ENCODE measurements around the gene TAAR2. TPM values are rescaled to one million over a fixed set of nuclear protein-coding genes. Genes with fewer than 3 reads are reported as not detected.

The TAAR2 gene
- total RNA-seq, 1 donor from 2014 or later, result not detected

DNA sequence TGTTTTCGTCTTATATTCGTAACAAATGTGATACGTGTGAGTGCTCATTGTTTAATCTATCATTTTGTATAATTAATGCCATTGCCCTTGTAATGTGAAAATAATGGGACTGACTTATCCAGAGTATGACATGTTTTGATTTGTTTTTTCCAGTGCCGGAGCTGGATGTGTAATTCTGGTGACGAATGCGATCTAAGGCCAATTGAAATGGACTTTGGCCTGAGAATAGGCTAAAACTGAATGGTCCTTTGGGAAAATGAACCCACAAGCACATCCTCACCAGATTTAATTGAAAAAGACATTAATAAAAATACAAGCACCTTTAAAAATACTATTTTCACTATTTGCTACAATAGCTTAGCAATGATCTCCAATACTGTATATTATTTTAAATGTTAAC, 27.9 kb downstream of the TAAR2 start:
- Histone ChIP-seq H3K27me3 (no peaks in the 10 kb centered on the region), H3K4me3 (no peak overlapping the region), H3K27ac (no peak overlapping the region), H3K4me1 (no peaks in the 10 kb centered on the region), H3K36me3 (no peaks in the 10 kb centered on the region), H3K9me3 (no peaks in the 10 kb centered on the region)
- TF ChIP-seq, protein P1, sequence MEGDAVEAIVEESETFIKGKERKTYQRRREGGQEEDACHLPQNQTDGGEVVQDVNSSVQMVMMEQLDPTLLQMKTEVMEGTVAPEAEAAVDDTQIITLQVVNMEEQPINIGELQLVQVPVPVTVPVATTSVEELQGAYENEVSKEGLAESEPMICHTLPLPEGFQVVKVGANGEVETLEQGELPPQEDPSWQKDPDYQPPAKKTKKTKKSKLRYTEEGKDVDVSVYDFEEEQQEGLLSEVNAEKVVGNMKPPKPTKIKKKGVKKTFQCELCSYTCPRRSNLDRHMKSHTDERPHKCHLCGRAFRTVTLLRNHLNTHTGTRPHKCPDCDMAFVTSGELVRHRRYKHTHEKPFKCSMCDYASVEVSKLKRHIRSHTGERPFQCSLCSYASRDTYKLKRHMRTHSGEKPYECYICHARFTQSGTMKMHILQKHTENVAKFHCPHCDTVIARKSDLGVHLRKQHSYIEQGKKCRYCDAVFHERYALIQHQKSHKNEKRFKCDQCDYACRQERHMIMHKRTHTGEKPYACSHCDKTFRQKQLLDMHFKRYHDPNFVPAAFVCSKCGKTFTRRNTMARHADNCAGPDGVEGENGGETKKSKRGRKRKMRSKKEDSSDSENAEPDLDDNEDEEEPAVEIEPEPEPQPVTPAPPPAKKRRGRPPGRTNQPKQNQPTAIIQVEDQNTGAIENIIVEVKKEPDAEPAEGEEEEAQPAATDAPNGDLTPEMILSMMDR (IDR thresholded peaks at IDR 0.05), result no peak
- intact Hi-C loops (cut with DNase I), result no loop called here
- DNase-seq (ENCODE audit: low spot score in 2 of 2), result no peak

DNA sequence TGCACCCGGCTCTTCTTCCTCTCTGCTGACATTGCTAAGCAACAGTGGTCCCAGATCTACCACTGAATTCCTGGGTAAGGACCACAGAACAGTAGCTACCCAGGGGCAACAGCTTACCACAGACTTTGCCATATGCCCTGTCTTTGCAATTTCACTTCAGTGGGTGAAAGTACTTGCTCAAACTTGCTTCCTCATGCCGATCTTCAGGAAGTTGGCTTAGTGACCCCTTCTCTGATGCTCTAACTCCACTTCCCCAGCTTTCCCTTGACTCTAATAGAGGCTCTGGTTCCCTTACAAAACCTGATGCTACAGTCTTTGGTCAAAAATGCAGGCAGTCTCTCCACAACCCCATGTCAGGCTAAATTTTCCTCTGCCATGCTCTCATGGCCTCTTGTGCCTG, 31.2 kb downstream of the TAAR2 start:
- Histone ChIP-seq H3K4me3 (no peak overlapping the region), H3K36me3 (no peaks in the 10 kb centered on the region), H3K27me3 (no peaks in the 10 kb centered on the region), H3K9me3 (no peaks in the 10 kb centered on the region), H3K27ac (no peak overlapping the region), H3K4me1 (no peaks in the 10 kb centered on the region)
- intact Hi-C loops (cut with DNase I), result no loop called here
- TF ChIP-seq, protein P1 (IDR thresholded peaks at IDR 0.05), result no peak
- DNase-seq (ENCODE audit: low spot score in 2 of 2), result no peak

DNA sequence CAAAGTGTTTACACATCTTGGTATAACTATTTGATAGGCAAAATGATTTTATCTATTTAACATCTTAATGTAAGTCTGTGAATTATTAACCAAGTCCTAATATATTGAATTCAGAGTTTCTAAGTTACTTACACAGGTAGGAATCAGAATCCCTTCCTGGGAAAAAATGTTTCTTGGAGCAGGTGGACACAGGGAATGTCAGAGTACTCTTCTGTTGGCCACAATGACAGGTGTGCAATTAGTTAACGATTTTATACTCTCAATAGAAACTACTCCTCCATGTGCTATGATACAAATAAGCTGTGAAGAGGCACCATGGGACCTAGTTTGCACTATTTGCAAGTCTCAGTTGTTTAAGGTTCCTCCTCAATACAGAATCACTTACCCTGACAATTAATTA, 33.7 kb downstream of the TAAR2 start:
- Histone ChIP-seq H3K9me3 (no peaks in the 10 kb centered on the region), H3K27me3 (no peaks in the 10 kb centered on the region), H3K36me3 (no peaks in the 10 kb centered on the region), H3K4me1 (no peaks in the 10 kb centered on the region), H3K27ac (no peak overlapping the region), H3K4me3 (no peak overlapping the region)
- no peak for DNase-seq (ENCODE audit: low spot score in 2 of 2)
- intact Hi-C loops (cut with DNase I), result no loop called here
- TF ChIP-seq, protein P1 (IDR thresholded peaks at IDR 0.05), result no peak

GRCh38 chr6:132589454-132589853, 34.6 kb downstream of the TAAR2 start, which contains the start of gene TAAR5:
TAAR5 (minus strand) TSS chr6:132589741; CDS start chr6:132589686, 55 bp downstream.
- no peak within 1 kb of the TSS for H3K27ac ChIP-seq
- TF ChIP-seq, protein P1 (IDR thresholded peaks at IDR 0.05), result no peak
- intact Hi-C loops (cut with DNase I), result no loop called here

GRCh38 chr6:132587424-132587823, 36.7 kb downstream of the TAAR2 start:
- Histone ChIP-seq H3K27ac (no peak overlapping the region), H3K27me3 (no peaks in the 10 kb centered on the region), H3K9me3 (no peaks in the 10 kb centered on the region), H3K4me3 (no peak overlapping the region), H3K4me1 (no peaks in the 10 kb centered on the region), H3K36me3 (no peaks in the 10 kb centered on the region)
- TF ChIP-seq, protein P1 (IDR thresholded peaks at IDR 0.05), result no peak
- DNase-seq (ENCODE audit: low spot score in 2 of 2), result no peak
- intact Hi-C loops (cut with DNase I), result no loop called here

More at GRCh38 chr6:132589454-132589853, 34.6 kb downstream of the TAAR2 start, which contains the start of gene TAAR5:
- no peak for DNase-seq (ENCODE audit: low spot score in 2 of 2)
- Histone ChIP-seq H3K36me3 (no peaks in the 10 kb centered on the region), H3K27me3 (no peaks in the 10 kb centered on the region), H3K4me1 (no peaks in the 10 kb centered on the region), H3K9me3 (no peaks in the 10 kb centered on the region), H3K4me3 (no peak within 1 kb of the TSS)

- no peak for DNase-seq (ENCODE audit: low spot score in 2 of 2)
- Histone ChIP-seq H3K27me3 (no peaks in the 10 kb centered on the region), H3K4me1 (no peaks in the 10 kb centered on the region), H3K4me3 (no peak overlapping the region), H3K27ac (no peak overlapping the region), H3K9me3 (no peaks in the 10 kb centered on the region), H3K36me3 (no peaks in the 10 kb centered on the region)
- TF ChIP-seq, protein P1 (IDR thresholded peaks at IDR 0.05), result no peak
- intact Hi-C loops (cut with DNase I), result no loop called here
These were observed 39.4 kb downstream of the TAAR2 start for GRCh38 chr6:132584698-132585097.

Measured in ascending aorta (tissue), 2 donors.